ENCODE results near the gene NSD1.
"Not testable (repeated sequence)": the region's sequence is repeated elsewhere in the genome, so short reads cannot be mapped to it uniquely, and the experiment has no call there.

NSD1 gene

GRCh38 chr5:177241768-177242167, 108.2 kb downstream of the NSD1 start:
- DNase-seq = no peak

DNA sequence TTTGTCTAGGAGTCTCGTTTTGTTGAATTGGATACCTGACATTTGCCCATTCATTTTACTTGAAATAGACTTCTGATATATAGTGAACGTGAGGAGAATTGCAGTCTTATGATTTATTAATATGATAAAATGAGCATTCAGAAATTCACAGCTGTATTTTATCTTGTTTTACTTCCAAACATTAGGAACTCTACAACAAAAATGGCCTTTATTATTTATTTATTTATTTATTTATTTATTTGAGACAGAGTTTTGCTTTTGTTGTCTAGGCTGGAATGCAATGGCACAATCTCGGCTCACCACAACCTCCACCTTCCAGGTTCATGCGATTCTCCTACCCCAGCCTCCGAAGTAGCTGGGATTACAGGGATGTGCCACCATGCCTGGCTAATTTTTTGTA, 108.7 kb downstream of the NSD1 start:
- no peak for DNase-seq

GRCh38 chr5:177249761-177250537, 116.4 kb downstream of the NSD1 start:
- DNase-seq = no peak

- no peak for DNase-seq
These were observed 119.7 kb downstream of the NSD1 start for GRCh38 chr5:177253252-177253651.

DNA sequence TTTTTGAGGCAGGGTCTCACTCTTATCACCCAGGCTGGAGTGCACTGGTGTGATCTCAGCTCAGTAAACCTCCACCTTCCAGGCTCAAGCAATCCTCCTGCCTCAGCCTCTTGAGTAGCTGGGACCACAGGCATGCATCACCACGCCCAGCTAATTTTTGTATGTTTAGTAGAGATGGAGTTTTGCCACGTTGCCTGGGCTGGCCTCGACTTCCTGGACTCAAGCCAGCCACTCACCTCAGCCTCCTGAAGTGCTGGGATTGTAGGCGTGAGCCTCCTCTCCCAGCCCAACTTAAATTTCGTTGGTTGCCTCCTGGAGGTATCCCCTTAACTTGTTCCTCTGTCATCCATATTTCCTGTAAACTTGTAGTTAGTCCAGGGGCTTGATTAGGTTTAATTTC, 122.7 kb downstream of the NSD1 start:
- DNase-seq = no peak

DNA sequence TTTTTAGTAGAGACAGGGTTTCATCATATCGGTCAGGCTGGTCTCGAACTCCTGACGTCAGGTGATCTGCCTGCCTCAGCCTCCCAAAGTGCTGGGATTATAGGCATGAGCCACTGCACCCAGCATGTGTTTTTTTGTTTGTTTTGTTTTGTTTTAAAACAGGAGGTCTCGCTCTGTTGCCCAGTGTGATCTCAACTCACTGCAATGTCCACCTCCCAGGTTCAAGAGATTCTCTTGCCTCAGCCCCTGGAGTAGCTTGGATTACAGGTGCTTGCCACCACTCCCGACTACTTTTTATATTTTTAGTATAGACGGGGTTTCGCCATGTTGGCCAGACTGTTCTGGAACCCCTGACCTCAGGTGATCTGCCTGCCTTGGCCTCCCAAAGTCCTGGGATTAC, 125.1 kb downstream of the NSD1 start:
- DNase-seq = not testable (repeated sequence)

- DNase-seq = no peak
These were observed 127.4 kb downstream of the NSD1 start for GRCh38 chr5:177260961-177261360.

DNA sequence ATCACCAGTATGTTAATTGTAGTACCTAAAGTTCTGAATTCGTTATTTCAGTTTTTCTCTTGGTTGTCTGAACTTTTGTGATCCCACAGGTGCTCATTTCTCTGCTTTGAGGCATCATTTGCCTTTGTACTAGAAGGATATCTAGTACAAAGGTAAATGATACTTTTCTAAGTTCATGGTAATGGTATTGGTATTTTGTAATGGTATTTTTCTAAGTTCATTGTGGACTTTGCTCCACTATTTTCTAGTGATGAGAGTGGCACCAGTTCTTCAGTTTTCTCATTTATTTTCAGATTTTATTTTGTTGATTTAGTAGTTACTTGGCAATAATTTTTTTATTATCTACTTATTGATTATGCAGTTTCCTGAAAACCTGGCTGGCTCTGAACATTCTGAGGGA, 127.9 kb downstream of the NSD1 start:
- DNase-seq = no peak

DNA sequence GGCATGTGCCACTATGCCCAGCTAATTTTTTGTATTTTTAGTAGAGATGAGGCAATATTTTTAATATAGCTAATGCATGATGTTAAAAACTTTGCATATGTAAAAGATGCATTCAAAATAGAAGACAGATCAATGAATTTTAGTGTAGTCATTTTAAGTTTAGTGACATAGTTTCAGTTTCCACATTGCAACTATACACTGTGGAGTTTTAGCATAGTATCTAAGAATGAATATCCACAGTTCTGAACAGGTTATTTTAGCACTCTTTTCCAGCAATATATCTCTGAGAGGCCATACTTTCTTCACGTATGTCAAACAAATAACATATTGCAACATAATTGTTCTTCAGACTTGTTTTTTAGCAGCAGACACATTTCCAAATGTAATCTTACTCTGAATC, 130.6 kb downstream of the NSD1 start:
- no peak for DNase-seq

DNA sequence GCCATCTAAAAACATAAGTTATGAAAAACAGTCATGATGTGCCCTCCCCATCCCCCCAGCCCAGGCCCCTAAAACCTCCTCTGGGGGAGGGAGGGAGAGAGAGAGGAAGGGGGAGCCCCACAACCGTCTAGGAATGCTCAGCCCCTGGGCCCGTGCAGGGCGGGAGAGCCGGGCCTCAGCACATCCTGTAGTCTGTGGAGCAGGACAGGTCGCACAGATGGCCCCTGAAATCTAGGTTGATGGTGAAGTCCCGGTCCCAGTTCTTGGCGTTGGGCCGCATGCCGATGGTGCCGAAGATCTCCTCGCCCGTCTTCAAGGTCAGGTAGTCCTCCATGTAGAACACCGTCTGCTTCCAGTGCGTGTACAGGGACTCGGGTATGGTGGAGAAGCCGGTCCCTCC, 131.8 kb downstream of the NSD1 start:
- no peak for DNase-seq

GRCh38 chr5:177269232-177269895, 135.8 kb downstream of the NSD1 start:
- DNase-seq = no peak

- no peak for DNase-seq
These were observed 136.4 kb downstream of the NSD1 start for GRCh38 chr5:177269976-177270375.

- DNase-seq = no peak
These were observed 137.1 kb downstream of the NSD1 start for GRCh38 chr5:177270653-177271052.

DNA sequence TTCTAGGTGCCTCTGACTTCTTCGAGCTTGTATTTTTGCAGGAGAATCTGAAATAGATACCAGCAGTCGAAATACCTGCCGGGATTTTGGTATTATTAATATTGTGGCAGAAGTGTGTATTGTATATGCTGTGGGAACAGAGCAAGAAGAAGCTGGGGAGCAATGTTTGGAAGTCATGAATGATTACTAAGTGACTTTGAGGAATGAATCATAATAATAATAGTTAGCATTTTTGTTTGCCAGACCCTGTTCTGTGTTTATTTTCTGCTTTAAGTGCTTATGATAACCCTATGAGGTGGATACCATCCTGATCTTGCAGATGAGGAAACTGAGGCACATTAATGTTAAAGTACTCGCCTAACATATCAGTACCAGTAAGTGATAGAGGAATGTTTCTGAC, 137.5 kb downstream of the NSD1 start:
- DNase-seq = no peak

- DNase-seq = no peak
These were observed 142.3 kb downstream of the NSD1 start for GRCh38 chr5:177275883-177276282.

GRCh38 chr5:177276886-177277285, 143.3 kb downstream of the NSD1 start:
- DNase-seq = no peak

DNA sequence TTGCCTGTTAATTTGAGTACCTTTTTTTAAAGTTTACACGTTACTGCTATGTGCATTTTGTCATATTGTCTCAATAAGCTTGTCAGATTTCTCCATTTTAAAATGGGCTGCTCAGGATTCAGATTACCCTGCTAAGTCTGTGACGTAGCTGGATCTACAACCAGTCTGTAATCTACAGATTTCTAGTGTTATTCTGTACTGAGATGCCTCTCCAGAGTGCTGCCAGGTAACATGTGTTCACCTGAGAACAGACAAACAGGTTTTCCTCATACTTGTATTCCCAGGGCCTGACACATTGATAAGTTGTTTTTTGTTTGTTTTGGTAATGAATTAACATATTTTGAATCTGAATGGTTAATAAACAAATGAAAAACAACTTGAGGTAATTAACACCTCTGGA, 154.6 kb downstream of the NSD1 start:
- DNase-seq = no peak

GRCh38 chr5:177290816-177291596, 157.4 kb downstream of the NSD1 start:
- no peak for DNase-seq

- no peak for DNase-seq
These were observed 158.2 kb downstream of the NSD1 start for GRCh38 chr5:177291735-177292134.

- DNase-seq = no peak
These were observed 160.4 kb downstream of the NSD1 start for GRCh38 chr5:177293819-177294581.

GRCh38 chr5:177294632-177295031, 161.1 kb downstream of the NSD1 start:
- DNase-seq = no peak

GRCh38 chr5:177295924-177296323, 162.4 kb downstream of the NSD1 start:
- DNase-seq = no peak

DNA sequence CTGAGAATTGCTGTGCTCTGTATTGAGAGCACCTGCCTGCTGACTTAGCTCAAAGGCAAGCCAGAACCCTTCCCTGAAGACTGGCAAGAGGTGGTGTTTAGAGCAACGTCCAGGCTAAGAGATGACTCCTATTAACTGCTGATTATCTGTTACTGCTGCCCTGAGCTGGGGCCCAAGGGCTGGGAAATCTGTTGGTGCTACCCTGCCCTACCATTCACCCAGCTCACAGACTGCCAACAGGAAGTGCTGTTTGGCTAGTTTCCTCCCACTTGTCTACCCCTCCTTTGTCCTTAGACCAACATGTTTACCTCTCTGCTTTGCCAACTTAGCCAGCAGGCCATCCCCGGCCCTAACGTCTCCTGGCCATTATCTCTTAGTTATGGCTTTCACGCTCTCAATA, 163.0 kb downstream of the NSD1 start:
- DNase-seq = no peak

Measured in NCI-H2107 (cell line).